Endodermal cell (in vitro differentiated cells): ENCODE results near the gene KANK3. TPM values are rescaled to one million over a fixed set of nuclear protein-coding genes. Genes with fewer than 3 reads are reported as not detected.

Experiments
- DNase-seq: peaks from one replicate; pipeline ENCODE4 v3.0.0-alpha.2; 2017
- H3K27ac ChIP-seq: 2 replicates; pipeline ENCODE4 v1.5.1; 2013; ENCODE audit warnings: mild to moderate bottlenecking, low read depth, low read length, moderate library complexity
- H3K27me3 ChIP-seq: 2 replicates; pipeline ENCODE4 v1.6.1; 2013; ENCODE audit warnings: mild to moderate bottlenecking, low read length, moderate library complexity; ENCODE audit not compliant: insufficient read depth, control insufficient read depth, poor library complexity, severe bottlenecking
- H3K36me3 ChIP-seq: 2 replicates; pipeline ENCODE4 v1.7.0; 2013; ENCODE audit warnings: mild to moderate bottlenecking, low read length, moderate library complexity; ENCODE audit not compliant: control insufficient read depth, insufficient read depth
- H3K4me1 ChIP-seq: one replicate; pipeline ENCODE4 v1.7.0; 2013; ENCODE audit warnings: low read length; ENCODE audit not compliant: control insufficient read depth, insufficient read depth
- H3K4me3 ChIP-seq: 2 replicates; pipeline ENCODE4 v1.5.1; 2013; ENCODE audit warnings: mild to moderate bottlenecking, low read length, moderate library complexity
- H3K9ac ChIP-seq: 2 replicates; pipeline ENCODE4 v1.6.1; 2013; ENCODE audit warnings: mild to moderate bottlenecking, low read length, moderate library complexity; ENCODE audit not compliant: poor library complexity, severe bottlenecking; ENCODE audit errors: extremely low read depth
- H3K9me3 ChIP-seq: 2 replicates; pipeline ENCODE4 v1.6.1; 2013; ENCODE audit warnings: mild to moderate bottlenecking, low read length, moderate library complexity; ENCODE audit not compliant: control insufficient read depth
- H3K27ac Mint-ChIP-seq: 2 replicates; pipeline ENCODE4 v1.8.0; 2020; ENCODE audit warnings: mixed read lengths
- H3K27me3 Mint-ChIP-seq: 2 replicates; pipeline ENCODE4 v1.8.0; 2021; ENCODE audit warnings: mild to moderate bottlenecking, mixed read lengths; ENCODE audit not compliant: insufficient read depth
- H3K36me3 Mint-ChIP-seq: 2 replicates; pipeline ENCODE4 v1.8.0; 2020; ENCODE audit warnings: low read depth, mixed read lengths
- H3K4me1 Mint-ChIP-seq: 2 replicates; pipeline ENCODE4 v1.8.0; 2020; ENCODE audit warnings: mixed read lengths
- H3K4me3 Mint-ChIP-seq: 2 replicates; pipeline ENCODE4 v1.8.0; 2020; ENCODE audit warnings: mild to moderate bottlenecking, moderate library complexity, mixed read lengths
- H3K9me3 Mint-ChIP-seq: 2 replicates; pipeline ENCODE4 v1.8.0; 2020; ENCODE audit warnings: mild to moderate bottlenecking, mixed read lengths
- WGBS, 2 experiments: methylation state at CpG; one replicate each; pipeline versions ENCODE4 v1.1.5 to v1.1.7; 2013; ENCODE audit warnings: missing lambda C conversion rate in 2 of 2, mixed read lengths in 1 of 2; ENCODE audit not compliant: insufficient coverage in 1 of 2, insufficient read length in 1 of 2; 5-methylcytosine and 5-hydroxymethylcytosine counted together
- total RNA-seq, 2 donors: library from RNA; stranded (reverse); fragmentation: NEBNext Ultra II Directional in 1 of 2; extraction: Animal tissue kit (Norgen Biotek cat#: 25700) in 1 of 2; gene quantifications; 2 replicates in 1 of 2; 3 replicates in 1 of 2; pipeline ENCODE4 v1.2.1, GENCODE V29; 2021
- TF ChIP-seq, protein P1 (sequence below): fragments of 200-600 bp; sonication (generic); conservative IDR thresholded peaks from 2 replicates; pipeline ENCODE4 v1.5.0; 2021; ENCODE audit warnings: antibody characterized with exemption, mild to moderate bottlenecking

KANK3 gene
- total RNA-seq, 2 donors from 2014 or later, result 2.3 to 2.6 TPM

GRCh38 chr19:8390617-8390981 is 47.5 kb upstream of the KANK3 start:
- Mint-ChIP-seq H3K9me3 (peaks cover 14% of the 10 kb centered on the region), H3K27ac (peak overlapping the region; percentile 52), H3K36me3 (peaks cover 24% of the 10 kb centered on the region), H3K27me3 (no peaks in the 10 kb centered on the region), H3K4me1 (peaks cover 7% of the 10 kb centered on the region), H3K4me3 (peak overlapping the region; percentile 79)
- peak overlapping the region; percentile 81 for H3K4me3 ChIP-seq
- peaks cover 15% of the 10 kb centered on the region for H3K9me3 ChIP-seq
- peak overlapping the region; percentile 98 for H3K9ac ChIP-seq
- DNase-seq, result peak; percentile 100
- no peaks in the 10 kb centered on the region for H3K27me3 ChIP-seq
- peak overlapping the region; percentile 100 for H3K27ac ChIP-seq
- H3K36me3 ChIP-seq, result peaks cover 10% of the 10 kb centered on the region
- TF ChIP-seq, protein P1, sequence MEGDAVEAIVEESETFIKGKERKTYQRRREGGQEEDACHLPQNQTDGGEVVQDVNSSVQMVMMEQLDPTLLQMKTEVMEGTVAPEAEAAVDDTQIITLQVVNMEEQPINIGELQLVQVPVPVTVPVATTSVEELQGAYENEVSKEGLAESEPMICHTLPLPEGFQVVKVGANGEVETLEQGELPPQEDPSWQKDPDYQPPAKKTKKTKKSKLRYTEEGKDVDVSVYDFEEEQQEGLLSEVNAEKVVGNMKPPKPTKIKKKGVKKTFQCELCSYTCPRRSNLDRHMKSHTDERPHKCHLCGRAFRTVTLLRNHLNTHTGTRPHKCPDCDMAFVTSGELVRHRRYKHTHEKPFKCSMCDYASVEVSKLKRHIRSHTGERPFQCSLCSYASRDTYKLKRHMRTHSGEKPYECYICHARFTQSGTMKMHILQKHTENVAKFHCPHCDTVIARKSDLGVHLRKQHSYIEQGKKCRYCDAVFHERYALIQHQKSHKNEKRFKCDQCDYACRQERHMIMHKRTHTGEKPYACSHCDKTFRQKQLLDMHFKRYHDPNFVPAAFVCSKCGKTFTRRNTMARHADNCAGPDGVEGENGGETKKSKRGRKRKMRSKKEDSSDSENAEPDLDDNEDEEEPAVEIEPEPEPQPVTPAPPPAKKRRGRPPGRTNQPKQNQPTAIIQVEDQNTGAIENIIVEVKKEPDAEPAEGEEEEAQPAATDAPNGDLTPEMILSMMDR, result no peak
- peaks cover 11% of the 10 kb centered on the region for H3K4me1 ChIP-seq
- WGBS, 2 experiments, result 0% methylated on average over 27 of the region's 28 CpGs; no CpG with 5 or more reads in 1 of the 2 experiments

- Histone ChIP-seq H3K9ac (peak within 1 kb of the TSS; percentile 98), H3K27me3 (no peaks in the 10 kb centered on the region), H3K4me3 (peak within 1 kb of the TSS; percentile 82), H3K9me3 (peaks cover 15% of the 10 kb centered on the region), H3K27ac (peak within 1 kb of the TSS; percentile 100), H3K36me3 (peaks cover 10% of the 10 kb centered on the region), H3K4me1 (peaks cover 11% of the 10 kb centered on the region)
- Mint-ChIP-seq H3K27me3 (no peaks in the 10 kb centered on the region), H3K4me1 (peaks cover 12% of the 10 kb centered on the region), H3K27ac (peak within 1 kb of the TSS; percentile 99), H3K36me3 (peaks cover 22% of the 10 kb centered on the region), H3K9me3 (peaks cover 14% of the 10 kb centered on the region), H3K4me3 (peak within 1 kb of the TSS; percentile 79)
- TF ChIP-seq, protein P1, result no peak
- WGBS, 2 experiments, result 0% methylated on average over 47 to 70 of the region's 70 CpGs
- DNase-seq, result peak; percentile 100
Observed at GRCh38 chr19:8389891-8390616, 47.0 kb upstream of the KANK3 start, which contains the start of gene RAB11B. RAB11B (plus strand) TSS chr19:8390360; CDS start chr19:8390417, 57 bp downstream.

GRCh38 chr19:8388612-8388958 is 45.5 kb upstream of the KANK3 start:
- Histone ChIP-seq H3K27ac (no peak overlapping the region), H3K27me3 (no peaks in the 10 kb centered on the region), H3K4me3 (no peak overlapping the region), H3K36me3 (peaks cover 10% of the 10 kb centered on the region), H3K9me3 (peaks cover 15% of the 10 kb centered on the region), H3K9ac (no peak overlapping the region), H3K4me1 (peaks cover 11% of the 10 kb centered on the region)
- TF ChIP-seq, protein P1, result no peak
- WGBS, 2 experiments, result no CpG with 5 or more reads among the region's 2 CpGs
- Mint-ChIP-seq H3K27ac (no peak overlapping the region), H3K27me3 (no peaks in the 10 kb centered on the region), H3K4me3 (no peak overlapping the region), H3K9me3 (peaks cover 14% of the 10 kb centered on the region), H3K36me3 (peaks cover 20% of the 10 kb centered on the region), H3K4me1 (peaks cover 26% of the 10 kb centered on the region)
- no peak for DNase-seq
